H1 (cell line): ENCODE results near the gene NELFCD. TPM values are rescaled to one million over a fixed set of nuclear protein-coding genes. Genes with fewer than 3 reads are reported as not detected.

Source experiments
- CTCF ChIA-PET: fragments of 300-600 bp; sonication (Branson Sonifier 250); formaldehyde crosslinking; loops from one replicate; lab custom pipeline; 2021; ENCODE audit not compliant: partially characterized antibody; lab: Charles Lee
- POLR2A ChIA-PET: fragments of 300-600 bp; sonication (Branson Sonifier 250); formaldehyde crosslinking; loops from one replicate; lab custom pipeline; 2021; ENCODE audit warnings: inconsistent platforms; ENCODE audit not compliant: partially characterized antibody; lab: Charles Lee
- DNase-seq, 2 experiments: peaks; one replicate each; pipeline versions ENCODE4 v3.0.0 to v3.0.0-alpha.2; 2010 to 2022; ENCODE audit warnings: low spot score in 2 of 2, low read depth in 1 of 2, mixed read lengths in 1 of 2
- FAIRE-seq: peaks from 2 replicates; lab custom pipeline; 2011; peaks lifted over from hg19 to GRCh38; lab: Jason Lieb, UNC
- H2AFZ ChIP-seq: 2 replicates; pipeline ENCODE4 v1.8.1; 2012; ENCODE audit warnings: low read length, inconsistent platforms
- H2AK5ac ChIP-seq: 2 replicates; pipeline ENCODE4 v1.6.1; 2013; ENCODE audit warnings: low read depth, low read length
- H2BK120ac ChIP-seq: replicated peaks from 2 replicates; pipeline ENCODE3; 2013; ENCODE audit warnings: low read depth, low read length, inconsistent platforms
- H2BK12ac ChIP-seq: 2 replicates; pipeline ENCODE4 v1.6.1; 2013; ENCODE audit warnings: low read depth, low read length
- H2BK15ac ChIP-seq: 2 replicates; pipeline ENCODE4 v1.6.1; 2013; ENCODE audit warnings: low read length
- H2BK20ac ChIP-seq: 2 replicates; pipeline ENCODE4 v1.6.1; 2013; ENCODE audit warnings: low read length
- H2BK5ac ChIP-seq: 2 replicates; pipeline ENCODE4 v1.6.1; 2013; ENCODE audit warnings: low read depth, low read length
- H3K14ac ChIP-seq: 2 replicates; pipeline ENCODE4 v1.6.1; 2013; ENCODE audit warnings: inconsistent platforms; ENCODE audit not compliant: insufficient read length
- H3K18ac ChIP-seq: 2 replicates; pipeline ENCODE4 v1.6.1; 2013; ENCODE audit warnings: low read length; ENCODE audit errors: extremely low read depth
- H3K23ac ChIP-seq: 2 replicates; pipeline ENCODE4 v1.6.1; 2013; ENCODE audit warnings: inconsistent platforms; ENCODE audit not compliant: insufficient read length
- H3K23me2 ChIP-seq: 2 replicates; pipeline ENCODE4 v1.6.1; 2013; ENCODE audit warnings: low read depth, low read length
- H3K27ac ChIP-seq: 2 replicates; pipeline ENCODE4 v1.6.1; 2011; ENCODE audit warnings: low read depth, low read length, inconsistent platforms
- H3K27me3 ChIP-seq, 4 experiments: replicated peaks in 1 of 4; 1 replicate in 1 of 4; 2 replicates in 3 of 4; pipeline versions ENCODE4 v1.6.1 to v1.8.1; 2011 to 2013; ENCODE audit warnings: low read length in 3 of 4, mild to moderate bottlenecking in 3 of 4, inconsistent platforms in 2 of 4, mixed read lengths in 2 of 4, moderate library complexity in 1 of 4; ENCODE audit not compliant: control insufficient read depth in 3 of 4, insufficient read depth in 3 of 4; ENCODE audit errors: extremely low read depth in 1 of 4
- H3K36me3 ChIP-seq, 4 experiments: 2 replicates each; pipeline versions ENCODE4 v1.6.1 to v1.8.1; 2011 to 2013; ENCODE audit warnings: mild to moderate bottlenecking in 4 of 4, low read length in 3 of 4, moderate library complexity in 2 of 4, control low read depth in 1 of 4, inconsistent platforms in 1 of 4; ENCODE audit not compliant: insufficient read depth in 4 of 4, control insufficient read depth in 2 of 4
- H3K4ac ChIP-seq: replicated peaks from 2 replicates; pipeline ENCODE3; 2013; ENCODE audit warnings: low read length, low read depth, mixed read lengths, inconsistent platforms; ENCODE audit not compliant: insufficient read length
- H3K4me1 ChIP-seq, 4 experiments: replicated peaks in 1 of 4; 1 replicate in 1 of 4; 2 replicates in 3 of 4; pipeline versions ENCODE4 v1.6.1 to v1.8.1; 2011 to 2013; ENCODE audit warnings: low read length in 3 of 4, inconsistent platforms in 2 of 4, mixed read lengths in 1 of 4; ENCODE audit not compliant: insufficient read depth in 4 of 4, control insufficient read depth in 3 of 4
- H3K4me2 ChIP-seq, 2 experiments: 2 replicates each; pipeline versions ENCODE4 v1.6.1 to v1.8.1; 2011 to 2013; ENCODE audit warnings: low read depth in 2 of 2, low read length in 2 of 2, control low read depth in 1 of 2, inconsistent platforms in 1 of 2, mild to moderate bottlenecking in 1 of 2; ENCODE audit not compliant: insufficient read depth in 1 of 2
- H3K4me3 ChIP-seq, 4 experiments: fragments of 200-600, 300-600 bp in 1 of 4; sonication (generic), shearing (Covaris generic), sonication (Bioruptor Twin) in 1 of 4; 2 replicates each; pipeline versions ENCODE4 v1.5.1 to v1.8.1; 2011 to 2016; ENCODE audit warnings: low read length in 4 of 4, low read depth in 3 of 4, control low read depth in 2 of 4, inconsistent platforms in 2 of 4, mild to moderate bottlenecking in 2 of 4, mixed read lengths in 1 of 4, moderate library complexity in 1 of 4; ENCODE audit not compliant: insufficient read depth in 2 of 4; ENCODE audit errors: extremely low read depth in 1 of 4
- H3K56ac ChIP-seq: replicated peaks from 2 replicates; pipeline ENCODE3; 2013; ENCODE audit warnings: low read depth, mild to moderate bottlenecking, mixed read lengths, low read length, inconsistent platforms; ENCODE audit not compliant: insufficient read length
- H3K79me1 ChIP-seq: 2 replicates; pipeline ENCODE4 v1.6.1; 2013; ENCODE audit warnings: low read depth, low read length, control low read depth
- H3K79me2 ChIP-seq, 2 experiments: 2 replicates each; pipeline versions ENCODE4 v1.6.1 to v1.8.1; 2012 to 2013; ENCODE audit warnings: low read length in 2 of 2, mild to moderate bottlenecking in 2 of 2, inconsistent platforms in 1 of 2; ENCODE audit not compliant: insufficient read depth in 2 of 2, control insufficient read depth in 1 of 2
- H3K9ac ChIP-seq, 4 experiments: replicated peaks in 1 of 4; 1 replicate in 1 of 4; 2 replicates in 3 of 4; pipeline versions ENCODE4 v1.6.1 to v1.8.1; 2011 to 2013; ENCODE audit warnings: low read depth in 3 of 4, low read length in 3 of 4, control low read depth in 2 of 4, mild to moderate bottlenecking in 2 of 4, moderate library complexity in 2 of 4, inconsistent platforms in 1 of 4; ENCODE audit errors: extremely low read depth in 1 of 4
- H3K9me3 ChIP-seq, 2 experiments: 2 replicates each; pipeline versions ENCODE4 v1.6.1 to v1.8.1; 2012 to 2013; ENCODE audit warnings: mild to moderate bottlenecking in 2 of 2, moderate library complexity in 2 of 2, control low read depth in 1 of 2, inconsistent platforms in 1 of 2, low read depth in 1 of 2, low read length in 1 of 2, mixed read lengths in 1 of 2; ENCODE audit not compliant: insufficient read depth in 2 of 2
- H4K20me1 ChIP-seq, 2 experiments: replicated peaks in 1 of 2; 2 replicates each; pipeline versions ENCODE3 to v1.8.1; 2011 to 2013; ENCODE audit warnings: inconsistent platforms in 2 of 2, low read length in 2 of 2, mild to moderate bottlenecking in 1 of 2; ENCODE audit not compliant: insufficient read depth in 2 of 2, control insufficient read depth in 1 of 2
- H4K5ac ChIP-seq: 2 replicates; pipeline ENCODE4 v1.6.1; 2013; ENCODE audit warnings: low read length, low read depth, mixed read lengths, inconsistent platforms; ENCODE audit not compliant: insufficient read length
- H4K8ac ChIP-seq: 2 replicates; pipeline ENCODE4 v1.8.0; 2013; ENCODE audit warnings: mild to moderate bottlenecking, moderate library complexity, low read length, inconsistent platforms; ENCODE audit not compliant: insufficient read depth; ENCODE audit errors: extremely low read depth
- H4K91ac ChIP-seq: replicated peaks from 2 replicates; pipeline ENCODE3; 2013; ENCODE audit warnings: low read length, mixed read lengths, inconsistent platforms; ENCODE audit not compliant: insufficient read length
- EZH2 ChIP-seq: fragments of 200-600 bp; sonication (generic); IDR thresholded peaks from 2 replicates; pipeline ENCODE4 v1.7.1; 2012; ENCODE audit warnings: low read depth, mild to moderate bottlenecking, moderate library complexity, low read length, inconsistent platforms; ENCODE audit not compliant: severe bottlenecking
- FOSL1 ChIP-seq: IDR thresholded peaks from 2 replicates; pipeline ENCODE4 v1.6.1; 2011; ENCODE audit warnings: mild to moderate bottlenecking, low read depth, low read length, moderate library complexity; ENCODE audit not compliant: insufficient read depth
- HDAC2 ChIP-seq, 2 experiments: fragments of 300-600 bp in 1 of 2; sonication (generic) in 1 of 2; IDR thresholded peaks; 2 replicates each; pipeline ENCODE4 v1.6.1; 2011 to 2012; ENCODE audit warnings: low read depth in 2 of 2, low read length in 2 of 2, mild to moderate bottlenecking in 2 of 2, moderate library complexity in 2 of 2, borderline replicate concordance in 1 of 2, inconsistent platforms in 1 of 2
- HDAC6 ChIP-seq: IDR thresholded peaks from one replicate; pipeline ENCODE4 v1.7.1; 2012; ENCODE audit warnings: low read depth, mild to moderate bottlenecking, inconsistent platforms, low read length, moderate library complexity
- POU5F1 ChIP-seq: IDR thresholded peaks from 2 replicates; pipeline ENCODE4 v1.6.1; 2011; ENCODE audit warnings: low read depth, mild to moderate bottlenecking, low read length, moderate library complexity
- RAD21 ChIP-seq, 2 experiments: IDR thresholded peaks in 1 of 2; conservative IDR thresholded peaks in 1 of 2; 2 replicates each; pipeline ENCODE4 v1.6.1; 2011; ENCODE audit warnings: low read depth in 2 of 2, low read length in 2 of 2, improper control_type of control experiment in 1 of 2, inconsistent platforms in 1 of 2, mild to moderate bottlenecking in 1 of 2, moderate library complexity in 1 of 2
- SRF ChIP-seq: IDR thresholded peaks from 2 replicates; pipeline ENCODE4 v1.6.1; 2011; ENCODE audit warnings: mild to moderate bottlenecking, low read depth, low read length, moderate library complexity
- SUZ12 ChIP-seq: fragments of 200-600 bp; sonication (generic); IDR thresholded peaks from 2 replicates; pipeline ENCODE4 v1.6.1; 2012; ENCODE audit warnings: mild to moderate bottlenecking, inconsistent platforms, low read length, moderate library complexity, mixed read lengths
- TAF7 ChIP-seq: optimal IDR thresholded peaks from 2 replicates; pipeline ENCODE3; 2011; ENCODE audit warnings: low read depth, mild to moderate bottlenecking, inconsistent platforms, low read length, moderate library complexity, borderline replicate concordance
- USF2 ChIP-seq: IDR thresholded peaks from 2 replicates; pipeline ENCODE4 v1.6.1; 2011; ENCODE audit warnings: low read length, improper control_type of control experiment
- WGBS, 2 experiments: shearing (Covaris generic) in 1 of 2; methylation state at CpG; one replicate each; pipeline versions ENCODE4 v1.1.6 to v1.1.7; 2013 to 2015; ENCODE audit warnings: low lambda C conversion rate in 2 of 2, mixed read lengths in 2 of 2, inconsistent platforms in 1 of 2, low coverage in 1 of 2, missing lambda C conversion rate in 1 of 2; ENCODE audit not compliant: insufficient replicate concordance in 2 of 2, insufficient coverage in 1 of 2, insufficient read length in 1 of 2; ENCODE audit errors: extremely low coverage in 1 of 2, missing lambda C conversion rate in 1 of 2; 5-methylcytosine and 5-hydroxymethylcytosine counted together
- polyA plus RNA-seq, 7 experiments: library from polyadenylated mRNA; depleted of rRNA in 3 of 7; stranded (reverse) in 5 of 7; unstranded in 2 of 7; fragments of >200 nt in 5 of 7; fragments of 200-250 nt in 2 of 7; gene quantifications; 1 replicate in 5 of 7; 2 replicates in 1 of 7; 4 replicates in 1 of 7; pipeline versions ENCODE4 v1.2.1 to v1.2.3, GENCODE V29; 2011 to 2013; ENCODE audit warnings: missing spikeins in 2 of 7, mixed read lengths in 2 of 7
- total RNA-seq: library from RNA; stranded (reverse); fragmentation: NEBNext Ultra II Directional; extraction: Animal tissue kit (Norgen Biotek cat#: 25700); gene quantifications from 2 replicates; pipeline ENCODE4 v1.2.1, GENCODE V29; 2021

Gene NELFCD
- total and polyA plus RNA-seq, 2 of the 8 experiments (the other 6 are each of a cell fraction or from before 2014, with no cell fraction given): 35.5 to 59.6 TPM

- Histone ChIP-seq H3K9me3 (no peaks in the 10 kb centered on the region), H3K56ac (no peak overlapping the region), H3K23me2 (peaks cover 2% of the 10 kb centered on the region; the same call in 1 of the 2 replicates), H2AK5ac (no peak overlapping the region), H3K36me3 (peaks cover 0 to 21% (median 6%) of the 10 kb centered on the region in 4 experiments; a peak in 4 of 8 replicates), H3K27me3 (peaks cover 0 to 7% (median 2%) of the 10 kb centered on the region in 4 experiments; a peak in 2 of 7 replicates), H2AFZ (no peak overlapping the region), H3K4me2 (no peak overlapping the region), H3K4ac (no peak overlapping the region), H3K79me2 (no peaks in the 10 kb centered on the region), H2BK5ac (no peak overlapping the region), H3K4me3 (no peak overlapping the region), H4K8ac (no peak overlapping the region), H3K27ac (no peak overlapping the region), H4K91ac (no peak overlapping the region), H2BK120ac (no peak overlapping the region), H3K23ac (no peak overlapping the region), H3K79me1 (peaks cover 3% of the 10 kb centered on the region; the same call in 1 of the 2 replicates), H3K14ac (no peak overlapping the region), H4K5ac (no peak overlapping the region), H3K18ac (no peak overlapping the region), H2BK15ac (no peak overlapping the region), H3K4me1 (peaks cover 0 to 2% (median 0%) of the 10 kb centered on the region in 4 experiments; a peak in 3 of 7 replicates), H2BK12ac (no peak overlapping the region), H2BK20ac (no peak overlapping the region), H4K20me1 (peaks cover 7% of the 10 kb centered on the region in 2 experiments), H3K9ac (no peak overlapping the region)
- ChIA-PET POLR2A (interaction anchor here (0.6 to 3.8 kb wide), 4 partner anchors 9 to 170 kb away, joined by 3 to 28 read pairs (median 3); partner anchors contain the start of gene ATP5F1E), CTCF (interaction anchor here (0.6 to 2.3 kb wide), 4 partner anchors 8 to 185 kb away, joined by 3 to 5 read pairs (median 4); no protein-coding TSS in a partner anchor)
- DNase-seq: no peak
- no peak for FAIRE-seq
- WGBS, 2 experiments: 96% methylated on average over 13 of the region's 13 CpGs; no CpG with 5 or more reads in 1 of the 2 experiments
- TF ChIP-seq POU5F1: no peak
- no peak for TF ChIP-seq TAF7
- no peak for TF ChIP-seq RAD21 (IDR thresholded peaks at IDR 0.05 in 1 of 2, conservative IDR thresholded peaks at IDR 0.05 in 1 of 2; ENCODE audit: low read depth in 2 of 2, low read length in 2 of 2)
- no peak for TF ChIP-seq USF2
- TF ChIP-seq EZH2: no peak
- no peak for TF ChIP-seq SRF
- TF ChIP-seq HDAC6: no peak
- TF ChIP-seq SUZ12: no peak
- TF ChIP-seq FOSL1: no peak
- TF ChIP-seq HDAC2 (IDR thresholded peaks at IDR 0.05; ENCODE audit: borderline replicate concordance in 1 of 2, low read depth in 2 of 2, low read length in 2 of 2): no peak
These were observed 42.6 kb downstream of the NELFCD start for GRCh38 chr20:59023616-59024015.
